OCI-LY3 (cell line): ENCODE results near the gene S1PR3.

ENCODE experiments used
- CTCF ChIP-seq: fragments of 200-600, 300-600 bp; sonication (generic); IDR thresholded peaks from 2 replicates; pipeline ENCODE4 v1.5.1; 2014; ENCODE audit warnings: antibody characterized with exemption, low read length, low read depth
- EZH2phosphoT487 ChIP-seq: fragments of 200-600 bp; shearing (Covaris generic); IDR thresholded peaks from 2 replicates; pipeline ENCODE4 v1.6.1; 2018; ENCODE audit warnings: antibody characterized with exemption, mixed run types, low read depth

- TF ChIP-seq CTCF (no peak), EZH2phosphoT487 (no peak)
These were observed 19.4 kb downstream of the S1PR3 start for GRCh38 chr9:89010526-89011111.
